ENCODE measurements around the gene TPRN. TPM values are rescaled to one million over a fixed set of nuclear protein-coding genes. Genes with fewer than 3 reads are reported as not detected.

The TPRN gene
- polyA plus RNA-seq, 6 donors from 2014 or later, result 0.21 to 1.1 (median 0.48) TPM

DNA sequence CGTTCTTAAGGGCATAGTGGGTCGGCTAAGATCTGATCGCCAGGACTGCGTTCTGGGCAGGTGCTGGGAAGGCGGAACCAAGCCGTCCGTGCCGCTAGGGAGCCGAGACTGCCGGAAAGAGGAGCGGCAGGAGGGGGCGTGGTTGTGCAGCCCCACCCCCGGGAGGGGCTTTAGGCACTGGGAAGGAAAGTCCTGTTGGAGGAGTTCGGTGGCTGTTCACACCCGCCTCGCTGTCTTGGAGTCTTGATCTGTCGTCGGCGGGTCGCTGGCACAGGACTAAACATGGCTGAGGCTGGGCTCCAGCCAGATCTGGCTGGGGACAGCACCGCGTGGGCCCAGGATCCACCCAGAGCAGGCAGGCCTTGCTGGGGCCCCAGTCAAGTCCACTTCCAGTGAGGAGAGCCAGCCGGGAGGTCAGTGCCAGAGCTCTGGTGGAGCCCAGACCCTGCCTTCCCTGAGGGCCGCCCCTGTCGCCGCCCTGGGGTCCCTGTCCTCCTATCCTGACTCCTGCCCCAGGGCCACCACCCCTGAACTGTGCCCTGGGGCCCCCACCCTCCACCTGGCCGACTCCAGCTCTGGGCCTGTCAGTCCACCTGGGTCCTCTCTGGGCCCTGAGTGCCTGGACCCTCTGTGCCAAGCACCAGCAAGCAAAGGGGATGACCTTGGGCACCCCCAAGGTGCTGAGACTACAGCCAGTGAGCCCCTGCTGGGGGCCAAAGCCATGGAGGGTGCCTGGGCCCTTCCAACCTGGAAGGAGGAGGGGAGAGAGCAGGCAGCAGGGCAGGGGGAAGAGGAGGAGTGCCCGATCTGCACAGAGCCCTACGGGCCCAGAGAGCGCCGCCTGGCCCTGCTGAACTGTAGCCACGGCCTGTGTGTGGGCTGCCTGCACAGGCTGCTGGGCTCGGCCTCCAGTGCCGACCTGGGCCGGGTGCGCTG, 17.0 kb upstream of the TPRN start:
- Mint-ChIP-seq H3K36me3 (no peaks in the 10 kb centered on the region), H3K27me3 (no peaks in the 10 kb centered on the region), H3K4me1 (no peaks in the 10 kb centered on the region), H3K4me3 (peak overlapping the region in 2 of 8 donors; percentile 30 to 53), H3K27ac (peak overlapping the region in 1 of 6 donors; percentile 41), H3K9me3 (no peaks in the 10 kb centered on the region)
- DNase-seq (no peak), ATAC-seq (ENCODE audit: low read depth in 2 of 2) (no peak)

DNA sequence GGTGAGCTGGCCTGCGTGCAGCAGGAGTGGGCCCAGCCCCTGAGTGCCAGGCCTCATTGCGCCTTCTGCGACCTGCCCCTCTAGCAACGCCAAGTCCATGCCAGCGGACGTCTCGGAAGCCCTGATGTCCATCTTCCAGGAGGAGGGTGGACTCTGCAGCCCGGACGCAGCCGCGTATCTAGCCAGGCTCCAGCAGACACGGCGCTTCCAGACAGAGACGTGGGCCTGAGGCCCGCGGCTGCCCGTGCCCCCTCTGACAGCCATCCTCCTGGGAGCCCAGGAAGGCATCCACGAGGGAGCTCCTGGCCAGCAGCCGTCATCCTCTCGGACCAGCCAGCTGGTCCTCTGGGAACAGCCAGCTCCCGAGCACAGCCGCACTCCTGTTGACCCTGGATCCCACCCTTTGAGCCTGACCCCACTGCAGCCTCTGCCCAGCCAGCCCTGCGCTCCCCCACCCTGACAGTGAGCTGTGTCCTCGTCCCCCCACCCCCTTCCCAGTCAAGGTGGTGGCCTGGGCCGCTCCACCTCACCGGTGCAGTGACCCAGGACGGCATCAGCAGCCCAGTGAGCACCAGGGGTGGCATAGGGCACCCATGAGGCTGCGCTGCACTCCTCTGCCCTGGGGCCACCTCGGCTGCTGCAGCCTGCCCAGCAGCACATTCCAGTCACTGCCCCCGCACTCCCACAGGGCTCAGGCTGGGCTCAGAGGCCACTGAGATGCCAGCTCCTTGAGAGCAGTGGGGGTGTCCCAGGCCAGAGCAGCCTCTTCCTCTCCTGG, 15.8 kb upstream of the TPRN start:
- H3K27ac Mint-ChIP-seq, result no peak overlapping the region
- no peaks in the 10 kb centered on the region for H3K9me3 Mint-ChIP-seq
- peaks cover 0 to 1% (median under 1%) of the 10 kb centered on the region in 3 donors for H3K4me1 Mint-ChIP-seq
- no peak overlapping the region for H3K4me3 Mint-ChIP-seq
- H3K27me3 Mint-ChIP-seq, result no peaks in the 10 kb centered on the region
- H3K36me3 Mint-ChIP-seq, result no peaks in the 10 kb centered on the region
- no peak for DNase-seq
- ATAC-seq (ENCODE audit: low read depth in 2 of 2), result no peak

DNA sequence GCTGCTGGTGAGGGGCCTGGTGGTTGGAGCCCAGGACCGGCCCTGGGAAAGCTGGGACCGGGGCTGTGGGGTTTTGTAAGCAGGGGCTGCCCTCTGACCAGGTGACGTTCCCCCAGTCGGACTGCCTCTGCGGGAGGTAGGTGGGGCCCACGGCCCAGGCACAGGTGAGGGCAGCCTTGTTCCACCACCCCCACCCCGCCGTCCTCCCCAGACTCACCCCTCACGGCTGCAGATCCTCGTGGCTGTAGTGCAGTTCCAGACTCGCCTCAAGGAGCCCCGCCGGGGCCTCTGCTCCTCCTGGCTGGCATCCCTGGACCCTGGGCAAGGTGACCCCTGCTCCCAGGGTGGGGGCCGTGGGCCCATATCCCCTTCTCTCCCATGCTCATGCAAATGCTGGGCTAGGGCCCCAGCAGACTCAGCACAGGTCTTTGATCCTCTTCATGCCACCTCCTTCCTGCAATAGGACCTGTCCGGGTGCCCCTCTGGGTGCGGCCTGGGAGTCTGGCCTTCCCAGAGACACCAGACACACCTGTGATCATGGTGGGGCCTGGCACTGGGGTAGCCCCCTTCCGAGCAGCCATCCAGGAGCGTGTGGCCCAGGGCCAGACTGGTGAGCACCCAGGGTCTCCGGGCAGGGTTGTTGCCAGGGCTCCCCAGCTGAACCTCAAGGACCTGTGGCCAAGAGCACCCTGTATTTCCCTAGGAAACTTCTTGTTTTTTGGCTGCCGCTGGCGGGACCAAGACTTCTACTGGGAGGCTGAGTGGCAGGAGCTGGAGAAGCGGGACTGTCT, 14.8 kb upstream of the TPRN start:
- Mint-ChIP-seq H3K4me1 (peaks cover 4 to 7% (median 5%) of the 10 kb centered on the region in 3 donors), H3K4me3 (no peak overlapping the region), H3K9me3 (no peaks in the 10 kb centered on the region), H3K27me3 (no peaks in the 10 kb centered on the region), H3K36me3 (no peaks in the 10 kb centered on the region), H3K27ac (no peak overlapping the region)
- DNase-seq, result no peak
- no peak for ATAC-seq (ENCODE audit: low read depth in 2 of 2)

DNA sequence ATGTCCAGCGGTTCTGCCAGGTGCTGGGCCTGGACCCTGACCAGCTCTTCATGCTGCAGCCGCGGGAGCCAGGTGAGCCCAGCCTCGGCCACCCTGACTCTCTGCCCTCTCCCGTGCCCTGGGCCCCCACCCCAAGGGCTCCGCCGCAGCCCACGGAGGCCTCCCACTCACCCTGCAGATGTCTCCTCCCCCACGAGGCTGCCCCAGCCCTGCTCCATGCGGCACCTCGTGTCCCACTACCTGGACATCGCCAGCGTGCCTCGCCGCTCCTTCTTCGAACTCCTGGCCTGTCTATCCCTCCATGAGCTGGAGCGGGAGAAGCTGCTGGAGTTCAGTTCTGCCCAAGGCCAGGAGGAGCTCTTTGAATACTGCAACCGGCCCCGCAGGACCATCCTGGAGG, 14.1 kb upstream of the TPRN start:
- DNase-seq, result no peak
- no peak for ATAC-seq (ENCODE audit: low read depth in 2 of 2)
- Mint-ChIP-seq H3K4me1 (peaks cover 4 to 7% (median 5%) of the 10 kb centered on the region in 3 donors), H3K27ac (no peak overlapping the region), H3K9me3 (no peaks in the 10 kb centered on the region), H3K36me3 (no peaks in the 10 kb centered on the region), H3K4me3 (no peak overlapping the region), H3K27me3 (no peaks in the 10 kb centered on the region)

DNA sequence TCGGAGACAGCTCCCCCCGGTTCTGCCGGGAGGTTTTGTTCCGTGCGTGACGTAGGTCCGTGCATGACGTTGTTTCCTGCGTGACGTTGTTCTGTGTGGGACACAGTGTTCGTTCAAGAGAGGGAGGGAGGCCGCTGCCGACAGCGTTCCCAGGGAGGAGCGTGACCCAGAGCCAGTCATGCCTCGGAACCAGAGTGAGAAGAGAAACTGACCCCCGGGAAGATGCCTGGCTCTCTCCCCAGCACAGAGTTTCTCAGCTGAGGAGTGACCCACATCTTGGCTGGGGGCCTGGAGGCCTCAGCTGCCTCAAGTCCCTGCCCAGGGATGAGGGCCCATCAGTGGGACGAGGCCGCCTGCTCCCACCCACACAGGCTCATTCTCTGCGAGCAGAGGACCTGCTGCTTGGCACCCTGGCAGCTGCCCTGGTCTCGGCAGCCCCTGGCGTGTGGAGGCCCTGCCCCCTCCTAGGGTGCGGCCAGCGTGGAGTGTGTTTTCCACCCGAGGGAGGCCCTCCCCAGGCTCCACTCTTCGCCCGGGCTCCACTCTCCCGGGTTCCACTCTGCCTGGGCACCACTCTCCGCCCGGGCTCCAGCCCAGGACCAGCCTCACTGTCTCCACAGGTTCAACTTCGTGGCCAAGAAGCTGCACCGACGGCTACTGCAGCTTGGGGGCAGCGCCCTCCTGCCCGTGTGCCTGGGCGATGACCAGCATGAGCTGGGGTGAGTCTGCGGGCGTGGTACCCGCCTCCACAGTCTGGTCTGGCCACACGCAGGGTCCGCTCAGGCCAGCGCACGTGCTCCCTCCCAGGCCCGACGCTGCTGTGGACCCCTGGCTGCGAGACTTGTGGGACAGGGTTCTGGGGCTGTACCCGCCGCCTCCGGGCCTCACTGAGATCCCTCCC, 12.9 kb upstream of the TPRN start:
- Mint-ChIP-seq H3K9me3 (no peaks in the 10 kb centered on the region), H3K27me3 (no peaks in the 10 kb centered on the region), H3K4me3 (peak overlapping the region in 2 of 8 donors; percentile 56 to 69), H3K36me3 (no peaks in the 10 kb centered on the region), H3K27ac (peak overlapping the region in 1 of 6 donors; percentile 37), H3K4me1 (peaks cover 5 to 11% (median 7%) of the 10 kb centered on the region in 3 donors)
- ATAC-seq (ENCODE audit: low read depth in 2 of 2), result no peak
- no peak for DNase-seq

DNA sequence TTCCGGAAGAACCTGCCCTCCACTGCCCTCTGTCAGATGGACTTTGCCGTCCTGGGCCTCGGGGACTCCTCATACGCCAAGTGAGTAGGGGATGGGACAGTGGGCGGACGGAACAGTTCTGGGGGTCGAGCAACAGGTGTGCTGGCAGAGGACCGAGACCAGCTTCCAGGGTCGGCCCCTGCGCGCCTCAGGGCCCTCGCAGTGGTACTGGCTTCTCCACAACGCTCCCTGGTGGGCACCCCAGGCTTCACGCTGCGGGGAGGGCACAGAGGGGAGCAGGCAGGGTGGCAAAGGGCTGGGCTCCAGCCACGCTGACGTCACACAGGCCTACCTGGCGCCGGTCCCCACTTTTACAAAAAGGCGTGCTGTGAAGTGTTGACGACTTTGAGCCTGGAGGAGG, 12.0 kb upstream of the TPRN start:
- no peak for ATAC-seq (ENCODE audit: low read depth in 2 of 2)
- H3K36me3 Mint-ChIP-seq, result no peaks in the 10 kb centered on the region
- peak overlapping the region in 1 of 8 donors; percentile 56 for H3K4me3 Mint-ChIP-seq
- H3K9me3 Mint-ChIP-seq, result no peaks in the 10 kb centered on the region
- no peak overlapping the region for H3K27ac Mint-ChIP-seq
- H3K4me1 Mint-ChIP-seq, result peaks cover 7 to 16% (median 9%) of the 10 kb centered on the region in 3 donors
- DNase-seq, result no peak
- H3K27me3 Mint-ChIP-seq, result no peaks in the 10 kb centered on the region

DNA sequence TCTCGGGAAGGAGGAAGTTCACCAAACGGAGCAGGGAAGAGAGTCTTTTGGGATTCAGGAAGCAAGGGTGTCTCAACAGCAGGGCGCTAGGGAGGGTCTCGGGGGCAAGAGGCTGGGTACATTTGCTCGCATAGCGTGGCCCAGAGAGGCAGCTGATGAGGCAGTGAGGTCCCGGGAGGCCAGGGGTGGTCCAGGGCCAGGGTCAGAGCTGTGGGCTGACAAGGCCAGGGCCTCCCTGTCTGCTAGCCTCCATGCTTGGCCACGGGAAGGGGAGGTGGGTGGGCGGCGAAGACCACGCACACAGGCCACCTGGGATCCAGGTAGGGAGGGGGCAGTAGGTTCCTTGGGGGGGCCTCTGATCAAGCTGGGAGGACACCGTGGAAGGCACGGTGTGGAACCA, 11.0 kb upstream of the TPRN start:
- Mint-ChIP-seq H3K27me3 (no peaks in the 10 kb centered on the region), H3K9me3 (no peaks in the 10 kb centered on the region), H3K27ac (peak overlapping the region in 1 of 6 donors; percentile 65), H3K4me3 (no peak overlapping the region), H3K4me1 (peaks cover 17 to 26% (median 19%) of the 10 kb centered on the region in 3 donors), H3K36me3 (no peaks in the 10 kb centered on the region)
- DNase-seq (no peak), ATAC-seq (ENCODE audit: low read depth in 2 of 2) (no peak)

DNA sequence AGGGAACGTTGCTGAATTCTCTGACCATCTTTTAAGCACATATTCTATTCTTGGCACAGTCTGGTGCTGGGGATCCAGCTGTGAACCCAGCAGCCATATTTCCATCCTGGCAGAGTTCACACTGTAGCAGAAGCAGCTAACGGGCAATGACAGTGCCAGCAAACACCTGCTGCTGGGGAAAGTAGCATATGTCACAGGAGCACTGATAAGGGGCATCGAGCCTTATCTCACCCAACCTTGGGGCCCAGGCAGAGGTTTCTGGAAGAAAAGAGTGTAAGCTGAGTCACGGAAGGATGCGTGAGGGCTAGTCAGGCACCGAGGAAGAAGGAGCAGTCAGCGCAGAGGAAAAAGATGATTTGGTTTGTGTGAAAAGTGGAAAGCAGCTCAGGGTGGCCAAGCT, 6.1 kb upstream of the TPRN start:
- H3K27ac Mint-ChIP-seq, result peak overlapping the region in 4 of 6 donors; percentile 71 to 96 (median 85)
- no peaks in the 10 kb centered on the region for H3K9me3 Mint-ChIP-seq
- H3K4me3 Mint-ChIP-seq, result peak overlapping the region; percentile 86 to 97 (median 93)
- ATAC-seq (ENCODE audit: low read depth in 2 of 2), result no peak
- no peaks in the 10 kb centered on the region for H3K27me3 Mint-ChIP-seq
- H3K36me3 Mint-ChIP-seq, result no peaks in the 10 kb centered on the region
- no peak for DNase-seq
- H3K4me1 Mint-ChIP-seq, result peaks cover 38 to 68% (median 51%) of the 10 kb centered on the region in 3 donors

DNA sequence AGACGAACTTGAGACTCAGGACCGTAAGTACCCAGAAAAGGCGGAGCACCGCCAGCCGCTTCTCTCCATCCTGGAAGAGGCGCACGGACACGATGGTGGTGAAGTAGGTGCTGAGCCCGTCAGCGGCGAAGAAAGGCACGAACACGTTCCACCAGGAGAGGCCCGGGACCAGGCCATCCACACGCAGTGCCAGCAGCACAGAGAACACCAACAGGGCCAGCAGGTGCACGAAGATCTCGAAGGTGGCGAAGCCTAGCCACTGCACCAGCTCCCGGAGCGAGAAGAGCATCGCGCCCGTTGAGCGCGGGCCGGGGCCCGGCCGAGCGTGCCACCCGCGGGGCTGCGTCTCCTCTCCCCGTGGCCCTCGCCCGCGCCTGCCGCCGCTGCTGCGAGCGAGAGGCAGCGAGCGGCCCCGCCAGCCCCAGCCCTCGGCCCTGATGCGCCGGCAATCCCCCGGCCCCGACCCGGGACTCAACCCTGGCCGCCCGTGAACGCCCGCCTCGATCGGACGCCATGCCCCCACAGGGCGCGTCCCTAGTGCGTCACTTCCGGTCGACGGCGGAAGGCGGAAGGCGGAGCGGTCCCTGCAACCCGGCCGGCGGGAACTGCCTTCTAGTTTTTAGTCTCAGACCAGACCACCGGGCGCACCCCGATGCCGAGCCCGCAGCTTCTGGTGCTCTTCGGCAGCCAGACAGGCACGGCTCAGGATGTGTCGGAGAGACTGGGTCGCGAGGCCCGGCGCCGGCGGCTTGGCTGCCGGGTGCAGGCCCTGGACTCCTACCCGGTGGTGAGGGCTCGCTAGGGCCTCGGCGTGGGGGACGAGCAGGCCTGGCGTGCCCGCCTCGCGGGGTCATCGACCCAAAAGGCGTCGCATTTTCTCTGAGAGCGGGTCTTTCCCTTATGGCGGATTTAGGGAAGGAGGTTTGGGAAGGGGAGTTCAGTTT, 4.9 kb upstream of the TPRN start, which contains the start of the genes NDOR1 and TMEM203:
Gene NDOR1, plus strand, starts transcription at position 575 of the 944 bp plus-strand sequence. Its CDS starts 78 bp downstream, at position 653.
Gene TMEM203, minus strand, starts transcription at position 523 of the 944 bp plus-strand sequence. Its CDS starts 234 bp downstream, at position 289.
- DNase-seq, result peak; percentile 93
- no peaks in the 10 kb centered on the region for H3K27me3 Mint-ChIP-seq
- peak within 1 kb of the TSS; percentile 92 to 98 (median 96) for H3K27ac Mint-ChIP-seq
- no peaks in the 10 kb centered on the region for H3K9me3 Mint-ChIP-seq
- no peaks in the 10 kb centered on the region for H3K36me3 Mint-ChIP-seq
- peak; percentile 61 to 64 for ATAC-seq (ENCODE audit: low read depth in 2 of 2)
- H3K4me1 Mint-ChIP-seq, result peaks cover 32 to 71% (median 55%) of the 10 kb centered on the region in 3 donors
- H3K4me3 Mint-ChIP-seq, result peak within 1 kb of the TSS; percentile 92 to 97 (median 93)

DNA sequence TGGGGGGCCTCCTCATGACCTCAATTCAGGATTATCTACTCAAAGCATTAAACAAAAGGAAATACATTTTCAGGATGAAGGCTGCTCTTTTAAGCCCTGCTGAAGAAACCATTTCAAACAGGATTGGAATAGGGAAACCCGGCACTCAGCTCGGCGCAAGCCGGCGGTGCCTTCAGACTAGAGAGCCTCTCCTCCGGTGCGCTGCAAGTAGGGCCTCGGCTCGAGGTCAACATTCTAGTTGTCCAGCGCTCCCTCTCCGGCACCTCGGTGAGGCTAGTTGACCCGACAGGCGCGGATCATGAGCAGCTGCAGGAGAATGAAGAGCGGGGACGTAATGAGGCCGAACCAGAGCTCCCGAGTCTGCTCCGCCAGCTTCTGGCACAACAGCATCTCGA, 4.2 kb upstream of the TPRN start:
- Mint-ChIP-seq H3K4me1 (peaks cover 32 to 71% (median 56%) of the 10 kb centered on the region in 3 donors), H3K36me3 (no peaks in the 10 kb centered on the region), H3K27me3 (no peaks in the 10 kb centered on the region), H3K9me3 (no peaks in the 10 kb centered on the region), H3K4me3 (peak overlapping the region; percentile 92 to 97 (median 93)), H3K27ac (peak overlapping the region; percentile 92 to 98 (median 96))
- ATAC-seq (ENCODE audit: low read depth in 2 of 2) (no peak), DNase-seq (no peak)

DNA sequence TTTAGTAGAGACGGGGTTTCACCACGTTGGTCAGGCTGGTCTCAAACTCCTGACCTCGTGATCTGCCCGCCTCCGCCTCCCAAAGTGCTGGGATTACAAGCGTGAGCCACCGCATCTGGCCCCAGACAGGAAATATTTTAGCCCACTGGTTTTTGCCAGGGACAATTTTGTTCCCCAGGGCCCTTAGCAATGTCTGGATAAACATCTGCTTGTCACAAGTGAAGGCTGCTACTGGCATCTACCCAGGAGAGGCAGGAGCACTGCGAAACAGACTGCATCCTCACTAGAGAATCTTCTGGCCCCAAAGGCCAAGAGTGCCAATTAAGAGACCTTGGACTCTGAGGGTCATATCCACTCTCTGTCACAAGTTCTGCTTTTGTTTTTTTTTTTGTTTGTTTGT, 2.4 kb upstream of the TPRN start:
- DNase-seq (no peak), ATAC-seq (ENCODE audit: low read depth in 2 of 2) (no peak)
- peaks cover 34 to 64% (median 60%) of the 10 kb centered on the region in 3 donors for H3K4me1 Mint-ChIP-seq
- H3K27me3 Mint-ChIP-seq, result no peaks in the 10 kb centered on the region
- H3K4me3 Mint-ChIP-seq, result peak overlapping the region in 4 of 8 donors; percentile 51 to 92 (median 66)
- H3K9me3 Mint-ChIP-seq, result no peaks in the 10 kb centered on the region
- no peaks in the 10 kb centered on the region for H3K36me3 Mint-ChIP-seq
- H3K27ac Mint-ChIP-seq, result peak overlapping the region in 1 of 6 donors; percentile 28

Measured in naive B cell (primary cell).